ENCODE measurements around the gene PDK1. TPM values are rescaled to one million over a fixed set of nuclear protein-coding genes. Genes with fewer than 3 reads are reported as not detected.

Gene PDK1
- total and polyA plus RNA-seq, 8 donors, result 5.4 to 22.5 (median 12.1) TPM

DNA sequence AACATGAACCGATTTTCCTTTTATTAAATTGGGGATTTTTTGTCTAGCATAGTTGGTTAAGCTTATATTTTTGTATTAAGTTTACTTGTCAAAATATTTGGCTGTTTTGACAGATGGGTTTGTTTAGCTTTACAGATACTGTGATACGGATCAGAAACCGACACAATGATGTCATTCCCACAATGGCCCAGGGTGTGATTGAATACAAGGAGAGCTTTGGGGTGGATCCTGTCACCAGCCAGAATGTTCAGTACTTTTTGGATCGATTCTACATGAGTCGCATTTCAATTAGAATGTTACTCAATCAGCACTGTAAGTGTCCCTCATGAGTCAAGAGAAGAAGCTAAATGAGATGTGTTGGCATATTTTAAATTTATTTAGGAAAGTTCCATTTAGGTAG is 8.5 kb downstream of the PDK1 start:
- intact Hi-C loops (cut with DNase I), result no loop called here
- Histone ChIP-seq H3K9me3 (no peaks in the 10 kb centered on the region), H3K27me3 (no peaks in the 10 kb centered on the region), H3K4me3 (no peak overlapping the region), H3K36me3 (peaks cover 0 to 30% of the 10 kb centered on the region in 2 donors), H3K27ac (no peak overlapping the region), H3K4me1 (no peaks in the 10 kb centered on the region)
- ATAC-seq (no peak), DNase-seq (no peak)
- TF ChIP-seq, protein P1, sequence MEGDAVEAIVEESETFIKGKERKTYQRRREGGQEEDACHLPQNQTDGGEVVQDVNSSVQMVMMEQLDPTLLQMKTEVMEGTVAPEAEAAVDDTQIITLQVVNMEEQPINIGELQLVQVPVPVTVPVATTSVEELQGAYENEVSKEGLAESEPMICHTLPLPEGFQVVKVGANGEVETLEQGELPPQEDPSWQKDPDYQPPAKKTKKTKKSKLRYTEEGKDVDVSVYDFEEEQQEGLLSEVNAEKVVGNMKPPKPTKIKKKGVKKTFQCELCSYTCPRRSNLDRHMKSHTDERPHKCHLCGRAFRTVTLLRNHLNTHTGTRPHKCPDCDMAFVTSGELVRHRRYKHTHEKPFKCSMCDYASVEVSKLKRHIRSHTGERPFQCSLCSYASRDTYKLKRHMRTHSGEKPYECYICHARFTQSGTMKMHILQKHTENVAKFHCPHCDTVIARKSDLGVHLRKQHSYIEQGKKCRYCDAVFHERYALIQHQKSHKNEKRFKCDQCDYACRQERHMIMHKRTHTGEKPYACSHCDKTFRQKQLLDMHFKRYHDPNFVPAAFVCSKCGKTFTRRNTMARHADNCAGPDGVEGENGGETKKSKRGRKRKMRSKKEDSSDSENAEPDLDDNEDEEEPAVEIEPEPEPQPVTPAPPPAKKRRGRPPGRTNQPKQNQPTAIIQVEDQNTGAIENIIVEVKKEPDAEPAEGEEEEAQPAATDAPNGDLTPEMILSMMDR (IDR thresholded peaks at IDR 0.05), result no peak

DNA sequence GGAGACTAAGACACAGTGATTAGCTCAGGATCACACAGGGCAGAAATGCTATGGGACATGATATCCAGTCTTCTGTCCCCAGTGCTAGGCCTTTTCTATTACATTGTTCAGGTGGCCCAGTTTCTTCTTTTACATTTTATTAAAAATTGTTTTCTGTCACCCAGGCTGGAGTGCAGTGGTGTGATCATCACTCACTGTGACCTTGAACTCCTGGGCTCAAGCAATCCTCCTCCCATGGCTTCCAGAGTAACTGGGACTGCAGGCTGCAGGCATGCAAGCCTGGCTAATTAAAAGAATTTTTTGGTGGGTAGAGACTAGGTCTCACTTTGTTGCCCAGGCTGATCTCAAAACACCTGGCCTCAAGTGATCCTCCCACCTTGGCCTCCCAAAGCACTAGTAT is 15.4 kb downstream of the PDK1 start:
- ATAC-seq (no peak), DNase-seq (no peak)
- TF ChIP-seq, protein P1 (IDR thresholded peaks at IDR 0.05), result no peak
- Histone ChIP-seq H3K36me3 (peaks cover 0 to 60% of the 10 kb centered on the region in 2 donors), H3K27ac (no peak overlapping the region), H3K27me3 (no peaks in the 10 kb centered on the region), H3K4me1 (no peaks in the 10 kb centered on the region), H3K9me3 (peaks cover 0 to 26% of the 10 kb centered on the region in 2 donors), H3K4me3 (no peak overlapping the region)
- intact Hi-C loops (cut with DNase I), result no loop called here

DNA sequence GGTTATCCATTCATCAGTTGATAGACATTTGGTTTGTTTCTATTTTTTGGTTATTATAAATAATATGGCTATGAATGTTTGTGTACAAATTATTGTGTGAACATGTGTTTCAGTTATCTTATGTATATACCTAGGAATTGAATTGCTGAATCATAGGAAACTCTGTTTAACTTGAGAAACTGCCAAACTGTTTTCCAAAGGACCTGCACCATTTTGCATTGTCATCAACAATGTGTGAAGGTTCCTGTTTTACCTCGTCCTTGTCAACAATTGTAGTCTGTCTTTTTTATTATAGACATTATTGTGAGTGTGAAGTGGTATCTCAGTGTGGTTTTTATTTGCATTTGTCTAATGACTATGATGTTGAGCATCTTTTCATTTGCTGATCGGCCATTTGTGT is 17.1 kb downstream of the PDK1 start:
- Histone ChIP-seq H3K4me3 (no peak overlapping the region), H3K4me1 (no peaks in the 10 kb centered on the region), H3K27me3 (no peaks in the 10 kb centered on the region), H3K9me3 (peaks cover 0 to 38% of the 10 kb centered on the region in 2 donors), H3K36me3 (peaks cover 0 to 73% of the 10 kb centered on the region in 2 donors), H3K27ac (no peak overlapping the region)
- no peak for ATAC-seq
- no peak for DNase-seq
- intact Hi-C loops (cut with DNase I), result no loop called here
- TF ChIP-seq, protein P1 (IDR thresholded peaks at IDR 0.05), result no peak

DNA sequence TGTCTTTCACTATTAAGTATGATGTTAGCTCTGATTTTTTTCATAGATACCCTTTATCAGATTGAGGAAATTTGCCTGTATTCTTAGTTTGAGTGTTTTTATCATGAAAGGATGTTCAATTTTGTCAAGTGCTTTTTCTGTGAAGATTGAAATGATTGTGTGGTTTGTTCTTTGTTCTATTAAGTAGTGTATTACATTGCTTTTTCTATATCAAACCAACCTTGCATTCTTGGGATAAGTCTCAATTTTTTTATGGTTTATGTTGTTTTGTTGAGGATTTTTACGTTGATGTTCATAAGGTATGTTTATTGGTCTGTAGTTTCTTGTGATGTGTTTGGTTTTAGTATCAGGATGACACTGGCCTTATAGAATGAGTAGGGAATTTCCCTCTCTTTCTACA is 19.1 kb downstream of the PDK1 start:
- no peaks in the 10 kb centered on the region for H3K4me1 ChIP-seq
- H3K9me3 ChIP-seq, result peaks cover 0 to 49% of the 10 kb centered on the region in 2 donors
- DNase-seq (no peak), ATAC-seq (no peak)
- H3K27ac ChIP-seq, result no peak overlapping the region
- H3K4me3 ChIP-seq, result no peak overlapping the region
- H3K36me3 ChIP-seq, result peaks cover 0 to 73% of the 10 kb centered on the region in 2 donors
- no peaks in the 10 kb centered on the region for H3K27me3 ChIP-seq
- TF ChIP-seq, protein P1 (IDR thresholded peaks at IDR 0.05), result no peak
- intact Hi-C loops (cut with DNase I), result no loop called here

DNA sequence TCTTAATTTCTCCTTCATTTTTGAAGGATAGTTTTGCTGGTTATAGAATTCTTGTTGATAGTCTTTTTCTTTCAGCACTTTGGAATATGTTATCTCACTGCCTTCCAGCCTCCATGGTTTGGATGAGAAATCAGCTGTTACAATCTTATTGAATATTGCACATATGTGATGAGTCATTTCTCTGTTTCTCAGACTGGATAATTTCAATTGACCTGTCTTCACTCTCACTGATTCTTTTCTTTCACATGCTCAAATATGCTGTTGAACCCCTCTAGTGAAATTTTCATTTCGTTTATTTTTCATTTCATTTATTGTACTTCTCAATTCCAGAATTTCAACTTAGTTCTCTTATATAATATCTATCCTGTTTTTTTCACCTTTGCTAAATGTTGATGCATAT is 22.2 kb downstream of the PDK1 start:
- DNase-seq (no peak), ATAC-seq (no peak)
- Histone ChIP-seq H3K4me1 (no peaks in the 10 kb centered on the region), H3K27me3 (no peaks in the 10 kb centered on the region), H3K9me3 (peaks cover 0 to 49% of the 10 kb centered on the region in 2 donors), H3K36me3 (peaks cover 0 to 77% of the 10 kb centered on the region in 2 donors), H3K4me3 (no peak overlapping the region), H3K27ac (no peak overlapping the region)
- TF ChIP-seq, protein P1 (IDR thresholded peaks at IDR 0.05), result no peak
- intact Hi-C loops (cut with DNase I), result no loop called here
